Ishikawa (cell line): ENCODE measurements around the gene PTPDC1.

Source experiments
- CREB1 ChIP-seq: IDR thresholded peaks from 2 replicates; pipeline ENCODE4 v1.6.1; 2012; ENCODE audit warnings: low read depth
- EGR1 ChIP-seq: IDR thresholded peaks from 2 replicates; pipeline ENCODE4 v1.6.1; 2012
- EP300 ChIP-seq: IDR thresholded peaks from 2 replicates; pipeline ENCODE4 v1.6.1; 2012; ENCODE audit warnings: borderline replicate concordance
- FOXM1 ChIP-seq: IDR thresholded peaks from 2 replicates; pipeline ENCODE4 v1.6.1; 2012; ENCODE audit warnings: low read depth, borderline replicate concordance
- MAX ChIP-seq: IDR thresholded peaks from 2 replicates; pipeline ENCODE4 v1.6.1; 2012
- RAD21 ChIP-seq: IDR thresholded peaks from 2 replicates; pipeline ENCODE4 v1.6.1; 2012; ENCODE audit warnings: low read depth
- REST ChIP-seq: IDR thresholded peaks from 2 replicates; pipeline ENCODE4 v1.6.1; 2012; ENCODE audit warnings: low read depth, mild to moderate bottlenecking
- TAF1 ChIP-seq: IDR thresholded peaks from 2 replicates; pipeline ENCODE4 v1.6.1; 2012; ENCODE audit warnings: low read depth, mild to moderate bottlenecking
- TCF12 ChIP-seq: IDR thresholded peaks from 2 replicates; pipeline ENCODE4 v1.6.1; 2012; ENCODE audit warnings: low read depth
- USF1 ChIP-seq: IDR thresholded peaks from 2 replicates; pipeline ENCODE4 v1.6.1; 2012
- ZBTB7A ChIP-seq: IDR thresholded peaks from 2 replicates; pipeline ENCODE4 v1.6.1; 2012; ENCODE audit warnings: low read depth

DNA sequence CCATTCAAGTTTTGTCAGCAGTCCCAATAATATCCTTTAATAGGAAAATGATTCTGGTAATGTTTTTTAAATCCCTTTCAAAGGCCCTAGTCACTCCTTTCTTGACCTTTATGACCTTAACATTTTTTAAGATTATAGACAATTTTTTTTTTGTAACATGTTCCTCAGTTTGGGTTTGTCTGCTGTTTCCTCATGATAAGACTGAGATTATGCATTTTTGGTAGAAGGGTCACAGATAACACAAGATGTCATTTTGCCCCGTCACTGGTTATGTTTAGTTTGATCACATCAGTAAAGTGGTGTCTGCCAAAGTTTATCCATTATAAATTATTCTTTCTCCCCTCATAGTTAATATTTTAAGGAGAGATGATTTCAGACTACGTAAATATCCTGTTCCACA is 16.0 kb upstream of the PTPDC1 start:
- no peak for TF ChIP-seq MAX
- TF ChIP-seq RAD21: no peak
- TF ChIP-seq EP300: no peak
- no peak for TF ChIP-seq REST
- no peak for TF ChIP-seq TAF1
- no peak for TF ChIP-seq EGR1
- no peak for TF ChIP-seq ZBTB7A
- TF ChIP-seq CREB1: no peak
- no peak for TF ChIP-seq FOXM1
- TF ChIP-seq TCF12: no peak
- TF ChIP-seq USF1: no peak
